GM12878 (cell line): ENCODE results near the gene NKAIN2. TPM values are rescaled to one million over a fixed set of nuclear protein-coding genes. Genes with fewer than 3 reads are reported as not detected.

Source experiments
- ATAC-seq: fragments of 200-7000 bp; cut with Tn5 transposase; 3 replicates; pipeline ENCODE4 v1.9.1; 2020; ENCODE audit warnings: mild to moderate bottlenecking, moderate library complexity
- BruUV-seq: library from RNA; stranded (reverse); fragments of 400-500 nt; replicated peaks from 2 replicates; lab custom pipeline; 2021; lab: Mats Ljungman, UMichigan
- CTCF ChIA-PET: fragments of 300-600 bp; sonication (Branson Sonifier 250); formaldehyde crosslinking; extraction: SDS; loops from one replicate; lab custom pipeline; 2021; ENCODE audit warnings: inconsistent platforms; lab: Yijun Ruan, JAX
- POLR2A ChIA-PET: fragments of 350-600 bp; formaldehyde crosslinking; extraction: SDS; loops from one replicate; lab custom pipeline; 2021; ENCODE audit warnings: inconsistent platforms; lab: Charles Lee
- RAD21 ChIA-PET: fragments of 300-600 bp; sonication (Branson Sonifier 250); formaldehyde crosslinking; loops from one replicate; lab custom pipeline; 2023; ENCODE audit warnings: antibody characterized with exemption; ENCODE audit not compliant: unreplicated experiment; lab: Charles Lee
- SMC1A ChIA-PET: fragments of 300-600 bp; sonication (Branson Sonifier 250); formaldehyde crosslinking; loops from one replicate; lab custom pipeline; 2023; ENCODE audit not compliant: unreplicated experiment, uncharacterized antibody; lab: Charles Lee
- DNase-seq: peaks from one replicate; pipeline ENCODE4 v3.0.0-alpha.2; 2011; ENCODE audit warnings: low read depth, low spot score
- FAIRE-seq: peaks from 3 replicates; lab custom pipeline; 2011; peaks lifted over from hg19 to GRCh38; lab: Jason Lieb, UNC
- H2AFZ ChIP-seq: 2 replicates; pipeline ENCODE4 v1.6.0; 2011; ENCODE audit warnings: low read depth, low read length, control low read depth; ENCODE audit not compliant: control insufficient read depth
- H3K27ac ChIP-seq: 2 replicates; pipeline ENCODE4 v1.5.1; 2011; ENCODE audit warnings: control low read depth; ENCODE audit not compliant: control insufficient read depth, insufficient read depth
- H3K27me3 ChIP-seq, 2 experiments: replicated peaks in 1 of 2; 2 replicates each; pipeline versions ENCODE4 v1.6.0 to v1.6.1; 2011; ENCODE audit warnings: low read length in 1 of 2; ENCODE audit not compliant: control insufficient read depth in 2 of 2, insufficient read depth in 2 of 2
- H3K36me3 ChIP-seq, 2 experiments: 2 replicates each; pipeline ENCODE4 v1.5.1; 2011; ENCODE audit warnings: low read length in 1 of 2; ENCODE audit not compliant: control insufficient read depth in 2 of 2, insufficient read depth in 2 of 2
- H3K4me1 ChIP-seq: 2 replicates; pipeline ENCODE4 v1.6.1; 2011; ENCODE audit warnings: mild to moderate bottlenecking, low read length, moderate library complexity, mixed read lengths; ENCODE audit not compliant: control insufficient read depth, insufficient read depth
- H3K4me2 ChIP-seq: 2 replicates; pipeline ENCODE4 v1.6.0; 2011; ENCODE audit warnings: control low read depth; ENCODE audit not compliant: control insufficient read depth, insufficient read depth
- H3K4me3 ChIP-seq: fragments of 200-600 bp; sonication (generic); 2 replicates; pipeline ENCODE4 v1.5.1; 2016
- H3K79me2 ChIP-seq: 2 replicates; pipeline ENCODE4 v1.6.0; 2011; ENCODE audit warnings: low read length; ENCODE audit not compliant: control insufficient read depth, insufficient read depth
- H3K9ac ChIP-seq: 2 replicates; pipeline ENCODE4 v1.8.0; 2011; ENCODE audit warnings: low read length, control low read depth, mixed read lengths; ENCODE audit not compliant: control insufficient read depth, insufficient read depth
- H3K9me3 ChIP-seq: replicated peaks from 3 replicates; pipeline ENCODE4 v1.5.1; 2011; ENCODE audit warnings: mild to moderate bottlenecking, low read length; ENCODE audit not compliant: control insufficient read depth, insufficient read depth
- H4K20me1 ChIP-seq: 2 replicates; pipeline ENCODE4 v1.6.0; 2011; ENCODE audit not compliant: control insufficient read depth, insufficient read depth
- SMARCA5 ChIP-seq: fragments of 450-650 bp; IDR thresholded peaks from 2 replicates; pipeline ENCODE4 v1.6.1; 2017; ENCODE audit warnings: mild to moderate bottlenecking
- ZSCAN29 ChIP-seq: fragments of 450-650 bp; IDR thresholded peaks from 2 replicates; pipeline ENCODE4 v1.6.1; 2017; ENCODE audit warnings: mild to moderate bottlenecking, moderate library complexity
- WGBS: methylation state at CpG from one replicate; pipeline ENCODE4 v1.1.6; 2016; ENCODE audit warnings: low lambda C conversion rate; ENCODE audit not compliant: insufficient replicate concordance, insufficient coverage; ENCODE audit errors: missing lambda C conversion rate; 5-methylcytosine and 5-hydroxymethylcytosine counted together
- in situ Hi-C: fragments of 300-500 bp; cut with MboI; formaldehyde crosslinking; loops from 9 replicates; pipeline ENCODE4 v1.14.3; 2018; ENCODE audit warnings: mixed read lengths
- intact Hi-C: fragments of 100-400 bp; cut with micrococcal nuclease; formaldehyde crosslinking; loops from one replicate; pipeline ENCODE4 v1.14.2; 2022; ENCODE audit not compliant: unreplicated experiment
- polyA plus RNA-seq, 11 experiments: library from polyadenylated mRNA; depleted of rRNA in 4 of 11; unstranded in 6 of 11; stranded (reverse) in 5 of 11; fragments of >200 nt; fragmentation: Nextera tagmentation in 4 of 11; fragmentation: Illumina TruSeq in 1 of 11; extraction: Ambion mirVana in 4 of 11; extraction: Trizol in 1 of 11; gene quantifications; 1 replicate in 1 of 11; 2 replicates in 10 of 11; pipeline versions ENCODE4 v1.2.1 to v1.2.3, GENCODE V29; 2011 to 2016; ENCODE audit warnings: inconsistent platforms in 2 of 11, missing spikeins in 2 of 11, low read depth in 1 of 11
- total RNA-seq, 4 experiments: library from RNA; depleted of rRNA in 3 of 4; stranded (reverse); fragments of >200 nt in 3 of 4; fragmentation: Illumina TruSeq in 1 of 4; extraction: Trizol in 1 of 4; gene quantifications; 2 replicates each; pipeline versions ENCODE4 v1.2.1 to v1.2.3, GENCODE V29; 2013 to 2021
- TF ChIP-seq, protein P1 (sequence below): IDR thresholded peaks from 2 replicates; pipeline ENCODE4 v1.6.1; 2011; ENCODE audit warnings: borderline replicate concordance, low read depth, mild to moderate bottlenecking, moderate library complexity, mixed read lengths, low read length; ENCODE audit not compliant: insufficient read depth; ENCODE audit errors: extremely low read length
- TF ChIP-seq, protein P2 (sequence below): IDR thresholded peaks from 2 replicates; pipeline ENCODE4 v1.6.1; 2012; ENCODE audit warnings: improper control_type of control experiment, low read depth, low read length; ENCODE audit not compliant: insufficient replicate concordance

NKAIN2 gene
- total and polyA plus RNA-seq, 10 of the 15 experiments (the other 5 are each of a cell fraction or from before 2014, with no cell fraction given), result not detected

DNA sequence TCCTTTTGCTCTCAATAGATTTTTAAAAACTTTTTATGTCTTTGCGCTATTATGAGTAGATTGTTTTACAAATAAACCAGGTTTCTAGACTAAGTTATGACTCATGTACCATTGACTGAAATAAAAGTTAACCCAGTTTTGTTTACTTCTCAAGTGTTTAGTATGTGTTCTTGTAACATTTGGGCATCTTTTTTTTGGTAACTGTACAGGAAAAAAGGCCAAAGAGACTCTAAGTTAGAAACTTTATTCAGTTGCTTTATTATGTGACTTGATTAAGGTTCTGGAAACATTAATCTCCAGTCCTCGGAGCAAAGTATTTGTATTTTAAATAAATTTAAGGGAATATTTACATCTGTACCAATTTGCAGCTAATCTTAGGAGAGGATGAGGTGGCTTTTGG is 2.9 kb downstream of the NKAIN2 start:
- Histone ChIP-seq H3K4me2 (no peak overlapping the region), H4K20me1 (no peaks in the 10 kb centered on the region), H3K79me2 (no peaks in the 10 kb centered on the region), H3K9ac (no peak overlapping the region), H3K27me3 (peaks cover 3 to 14% of the 10 kb centered on the region in 2 experiments), H3K36me3 (no peaks in the 10 kb centered on the region), H2AFZ (no peak overlapping the region), H3K4me1 (peaks cover 3% of the 10 kb centered on the region; the same call in 1 of the 2 replicates), H3K9me3 (no peaks in the 10 kb centered on the region), H3K27ac (no peak overlapping the region), H3K4me3 (no peak overlapping the region)
- no TSS peak for BruUV-seq
- TF ChIP-seq ZSCAN29, result no peak
- TF ChIP-seq, protein P1, sequence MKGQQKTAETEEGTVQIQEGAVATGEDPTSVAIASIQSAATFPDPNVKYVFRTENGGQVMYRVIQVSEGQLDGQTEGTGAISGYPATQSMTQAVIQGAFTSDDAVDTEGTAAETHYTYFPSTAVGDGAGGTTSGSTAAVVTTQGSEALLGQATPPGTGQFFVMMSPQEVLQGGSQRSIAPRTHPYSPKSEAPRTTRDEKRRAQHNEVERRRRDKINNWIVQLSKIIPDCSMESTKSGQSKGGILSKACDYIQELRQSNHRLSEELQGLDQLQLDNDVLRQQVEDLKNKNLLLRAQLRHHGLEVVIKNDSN, result no peak
- TF ChIP-seq SMARCA5, result no peak
- no peak for ATAC-seq
- SMC1A ChIA-PET, result no interaction called here
- CTCF ChIA-PET, result no interaction called here
- FAIRE-seq, result no peak
- no peak for DNase-seq
- intact Hi-C loops (no loop called here), in situ Hi-C loops (loop anchor here (25.0 kb wide), 1 partner anchor 981 kb away; no protein-coding TSS in a partner anchor)
- POLR2A ChIA-PET, result no interaction called here
- RAD21 ChIA-PET, result no interaction called here
- 48% methylated on average over 2 of the region's 2 CpGs for WGBS

DNA sequence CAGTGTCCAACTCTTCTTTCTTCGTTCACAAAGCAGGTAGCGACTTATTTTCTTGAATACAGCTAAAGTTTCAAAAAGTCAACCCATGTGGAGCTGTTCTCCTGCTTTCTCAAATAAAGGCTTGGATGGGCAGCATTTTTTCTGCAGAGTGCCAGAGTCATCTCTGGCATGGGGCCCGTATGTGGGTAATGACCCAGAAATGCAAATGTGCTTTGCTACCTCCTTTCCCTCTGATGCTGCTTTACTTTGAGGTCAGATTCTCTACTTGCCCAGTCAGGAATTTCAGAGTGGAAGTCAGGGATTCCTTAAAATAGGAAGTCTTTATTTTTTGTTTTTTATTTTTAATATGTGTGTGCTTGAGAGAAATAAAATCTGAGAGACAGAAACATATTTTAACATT is 4.9 kb downstream of the NKAIN2 start:
- Histone ChIP-seq H3K9me3 (no peaks in the 10 kb centered on the region), H3K27ac (no peak overlapping the region), H3K79me2 (no peaks in the 10 kb centered on the region), H4K20me1 (no peaks in the 10 kb centered on the region), H3K9ac (no peak overlapping the region), H3K36me3 (no peaks in the 10 kb centered on the region), H3K4me3 (no peak overlapping the region), H3K4me2 (no peak overlapping the region), H2AFZ (no peak overlapping the region), H3K4me1 (no peaks in the 10 kb centered on the region), H3K27me3 (peaks cover 1 to 10% of the 10 kb centered on the region in 2 experiments; a peak in 2 of 4 replicates)
- RAD21 ChIA-PET, result no interaction called here
- POLR2A ChIA-PET, result no interaction called here
- TF ChIP-seq, protein P2, sequence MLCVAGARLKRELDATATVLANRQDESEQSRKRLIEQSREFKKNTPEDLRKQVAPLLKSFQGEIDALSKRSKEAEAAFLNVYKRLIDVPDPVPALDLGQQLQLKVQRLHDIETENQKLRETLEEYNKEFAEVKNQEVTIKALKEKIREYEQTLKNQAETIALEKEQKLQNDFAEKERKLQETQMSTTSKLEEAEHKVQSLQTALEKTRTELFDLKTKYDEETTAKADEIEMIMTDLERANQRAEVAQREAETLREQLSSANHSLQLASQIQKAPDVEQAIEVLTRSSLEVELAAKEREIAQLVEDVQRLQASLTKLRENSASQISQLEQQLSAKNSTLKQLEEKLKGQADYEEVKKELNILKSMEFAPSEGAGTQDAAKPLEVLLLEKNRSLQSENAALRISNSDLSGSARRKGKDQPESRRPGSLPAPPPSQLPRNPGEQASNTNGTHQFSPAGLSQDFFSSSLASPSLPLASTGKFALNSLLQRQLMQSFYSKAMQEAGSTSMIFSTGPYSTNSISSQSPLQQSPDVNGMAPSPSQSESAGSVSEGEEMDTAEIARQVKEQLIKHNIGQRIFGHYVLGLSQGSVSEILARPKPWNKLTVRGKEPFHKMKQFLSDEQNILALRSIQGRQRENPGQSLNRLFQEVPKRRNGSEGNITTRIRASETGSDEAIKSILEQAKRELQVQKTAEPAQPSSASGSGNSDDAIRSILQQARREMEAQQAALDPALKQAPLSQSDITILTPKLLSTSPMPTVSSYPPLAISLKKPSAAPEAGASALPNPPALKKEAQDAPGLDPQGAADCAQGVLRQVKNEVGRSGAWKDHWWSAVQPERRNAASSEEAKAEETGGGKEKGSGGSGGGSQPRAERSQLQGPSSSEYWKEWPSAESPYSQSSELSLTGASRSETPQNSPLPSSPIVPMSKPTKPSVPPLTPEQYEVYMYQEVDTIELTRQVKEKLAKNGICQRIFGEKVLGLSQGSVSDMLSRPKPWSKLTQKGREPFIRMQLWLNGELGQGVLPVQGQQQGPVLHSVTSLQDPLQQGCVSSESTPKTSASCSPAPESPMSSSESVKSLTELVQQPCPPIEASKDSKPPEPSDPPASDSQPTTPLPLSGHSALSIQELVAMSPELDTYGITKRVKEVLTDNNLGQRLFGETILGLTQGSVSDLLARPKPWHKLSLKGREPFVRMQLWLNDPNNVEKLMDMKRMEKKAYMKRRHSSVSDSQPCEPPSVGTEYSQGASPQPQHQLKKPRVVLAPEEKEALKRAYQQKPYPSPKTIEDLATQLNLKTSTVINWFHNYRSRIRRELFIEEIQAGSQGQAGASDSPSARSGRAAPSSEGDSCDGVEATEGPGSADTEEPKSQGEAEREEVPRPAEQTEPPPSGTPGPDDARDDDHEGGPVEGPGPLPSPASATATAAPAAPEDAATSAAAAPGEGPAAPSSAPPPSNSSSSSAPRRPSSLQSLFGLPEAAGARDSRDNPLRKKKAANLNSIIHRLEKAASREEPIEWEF, result no peak
- CTCF ChIA-PET, result no interaction called here
- 2% methylated on average over 3 of the region's 3 CpGs for WGBS
- FAIRE-seq (no peak), ATAC-seq (no peak), DNase-seq (no peak)
- SMC1A ChIA-PET, result no interaction called here
- intact Hi-C loops, result no loop called here
- in situ Hi-C loops, result loop anchor here (25.0 kb wide), 1 partner anchor 979 kb away; no protein-coding TSS in a partner anchor
- no TSS peak for BruUV-seq
